HUDEP-2 (cell line): ENCODE data around the gene NPL.

ENCODE experiments used
- DNase-seq, 76 experiments: peaks; one replicate each; lab custom pipeline; 2025; ENCODE audit not compliant: unreplicated experiment in 76 of 76; lab: John Stamatoyannopoulos, UW

Gene NPL

DNA sequence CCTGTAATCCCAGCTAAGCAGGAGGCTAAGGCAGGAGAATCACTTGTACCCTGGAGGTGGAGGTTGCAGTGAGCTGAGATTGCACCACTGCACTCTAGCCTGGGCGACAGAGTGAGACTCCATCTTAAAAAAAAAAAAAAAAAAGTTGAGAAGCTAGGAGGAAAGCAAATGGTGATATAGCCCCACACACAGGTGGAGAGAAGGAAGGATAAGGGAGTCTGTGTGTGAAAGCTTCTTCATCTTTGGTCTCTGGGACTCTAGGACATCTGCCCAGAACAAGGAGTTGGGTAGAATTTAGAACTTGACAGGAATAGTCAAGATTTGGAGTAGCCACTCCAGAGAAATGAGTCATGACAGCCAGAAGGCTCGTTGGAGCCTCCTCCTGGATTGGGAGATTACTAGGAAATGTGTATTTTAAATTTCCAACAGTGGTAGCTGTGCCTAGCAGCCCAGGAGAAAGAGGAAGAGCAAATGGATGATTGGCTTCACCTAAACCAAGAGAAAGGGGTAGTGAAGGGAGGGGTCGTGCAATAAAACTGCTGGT lies 19.9 kb downstream of the NPL start:
- no peak for DNase-seq

DNA sequence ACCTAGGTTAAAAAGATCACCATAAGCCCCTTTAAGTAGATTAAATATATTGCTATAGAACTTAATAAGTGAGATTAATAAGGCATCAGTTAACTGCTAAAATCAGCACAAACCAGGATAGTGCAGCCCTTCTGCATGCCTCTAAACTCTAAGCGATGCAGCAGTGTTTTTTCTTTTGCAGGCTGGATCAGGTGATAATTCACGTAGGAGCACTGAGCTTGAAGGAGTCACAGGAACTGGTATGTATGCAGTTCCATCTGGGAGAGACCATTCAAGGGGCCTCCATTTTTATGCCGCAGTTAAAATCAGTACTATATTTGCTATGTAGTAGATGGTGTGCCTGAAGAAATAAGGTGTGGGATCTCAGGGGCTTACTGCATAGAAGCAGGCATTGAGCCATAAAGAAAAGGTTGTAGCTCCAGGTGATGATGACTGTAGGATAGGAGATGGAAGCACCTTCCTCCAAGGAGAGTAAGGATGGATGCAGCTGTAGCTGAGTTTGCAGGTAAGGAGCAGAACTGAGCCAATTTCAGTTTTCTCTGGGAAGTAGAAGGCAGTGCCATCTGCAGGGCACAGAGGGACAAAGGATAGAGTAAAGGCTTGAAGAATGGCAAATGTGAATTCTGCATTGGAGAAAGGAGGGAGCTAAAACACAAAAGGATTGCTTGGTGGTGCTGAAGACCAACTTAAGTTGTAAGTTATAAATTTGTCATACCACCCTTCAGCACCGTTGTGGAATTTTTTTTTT lies 22.6 kb downstream of the NPL start:
- no peak for DNase-seq

DNA sequence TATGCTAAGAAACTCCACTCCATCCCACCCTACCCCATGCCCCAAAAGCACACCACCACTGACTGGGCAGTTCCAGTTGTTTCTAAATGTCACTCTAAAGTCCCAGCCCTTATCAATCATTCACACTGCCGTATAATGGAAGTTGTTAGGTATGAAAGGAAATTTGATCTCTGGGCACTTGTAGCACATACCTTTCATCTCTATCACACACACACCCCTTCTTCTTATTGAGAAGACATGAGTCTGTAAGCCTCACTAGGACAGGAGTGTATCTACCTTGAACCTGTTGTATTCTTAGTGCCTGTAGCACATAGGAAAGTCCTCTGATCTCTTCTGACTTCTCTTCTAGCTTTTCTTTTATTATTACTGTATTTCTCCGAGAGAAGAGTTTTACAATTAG lies 27.3 kb downstream of the NPL start:
- no peak for DNase-seq

DNA sequence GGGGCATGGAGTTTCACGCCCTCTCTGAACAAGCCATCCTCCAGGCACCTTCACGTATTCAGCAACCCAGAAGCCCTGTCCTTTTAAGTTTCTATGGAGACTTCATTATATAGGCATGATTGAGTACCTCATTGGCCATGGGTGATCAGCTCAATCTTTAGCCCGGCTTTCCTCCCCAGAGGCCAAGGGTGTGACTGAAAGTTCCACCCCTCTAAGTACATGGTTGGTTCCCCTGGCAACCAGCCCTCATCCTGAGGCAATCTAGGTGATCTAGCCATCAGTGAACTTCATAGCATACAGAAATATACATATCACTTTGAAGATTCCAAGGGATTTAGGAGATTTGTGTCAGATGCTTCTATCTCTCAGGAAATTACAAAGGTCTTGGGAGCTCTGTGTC lies 28.2 kb downstream of the NPL start:
- DNase-seq: no peak

DNA sequence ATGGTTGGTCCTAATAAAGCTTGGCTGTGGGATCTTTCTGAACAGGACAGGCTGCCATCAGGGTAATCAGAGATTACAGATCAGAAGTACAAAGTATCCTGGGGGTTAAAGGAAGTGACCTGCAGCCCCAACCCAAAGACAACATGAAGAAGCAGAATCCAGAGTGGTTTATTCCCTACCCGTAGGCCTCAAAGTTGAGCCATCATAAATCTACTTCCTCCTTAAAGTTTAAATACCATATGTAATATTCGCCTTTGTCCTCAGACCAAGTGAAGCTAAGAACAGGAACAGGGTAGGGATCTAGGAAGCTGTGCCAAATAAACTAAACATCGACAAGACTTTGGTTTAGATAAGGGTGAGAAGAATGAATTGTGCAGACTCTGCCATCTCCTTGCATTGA lies 33.6 kb downstream of the NPL start:
- DNase-seq: peak in 6 of 76 experiments; percentile 9 to 48 (median 16)

DNA sequence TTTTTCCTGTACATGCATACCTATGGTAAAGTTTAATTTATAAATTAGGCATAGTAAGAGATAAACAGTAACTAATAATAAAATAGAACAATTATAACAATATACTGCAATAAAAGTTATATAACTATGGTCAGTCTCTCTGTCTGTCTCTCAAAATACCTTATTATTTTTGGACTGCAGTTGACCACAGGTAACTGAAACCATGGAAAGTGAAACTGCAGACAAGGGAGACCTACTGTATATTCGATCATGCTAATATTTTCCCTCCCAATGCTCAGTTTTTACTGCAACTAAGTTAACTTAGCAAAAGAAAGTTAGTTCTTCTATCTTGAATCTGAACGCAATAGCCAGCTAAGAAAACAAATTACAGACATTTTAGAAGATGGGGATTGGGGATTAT lies 37.3 kb downstream of the NPL start:
- no peak for DNase-seq

DNA sequence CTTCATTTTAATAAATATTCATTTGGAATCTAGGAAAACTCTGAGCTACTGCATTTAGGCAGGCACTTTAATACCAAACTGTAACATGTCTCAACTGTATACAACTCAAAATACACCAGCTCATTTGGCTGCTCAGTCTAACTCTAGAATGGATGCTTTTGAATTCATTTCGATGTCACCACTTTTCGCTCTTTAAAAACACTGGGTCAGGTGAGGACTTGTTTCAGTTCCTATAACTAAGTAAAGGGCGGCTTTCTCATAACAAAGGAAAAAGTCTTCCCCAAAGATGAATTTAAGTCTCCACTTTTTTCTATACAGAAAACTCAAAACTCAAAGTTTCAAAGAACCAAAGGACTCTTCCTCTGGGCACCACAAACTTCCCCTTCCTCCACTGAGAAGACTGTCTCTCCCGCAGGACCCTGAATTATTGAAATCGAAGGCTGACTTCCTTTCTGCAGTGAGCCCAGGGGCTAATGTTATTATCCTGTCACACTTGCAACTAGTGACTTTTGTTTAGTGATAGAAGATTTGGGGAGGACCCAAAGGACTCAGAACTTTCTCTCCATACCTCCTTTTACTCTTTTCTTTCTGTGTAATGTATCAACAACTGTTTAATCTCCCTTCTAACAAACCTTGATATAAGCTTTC lies 39.8 kb downstream of the NPL start:
- DNase-seq: no peak

DNA sequence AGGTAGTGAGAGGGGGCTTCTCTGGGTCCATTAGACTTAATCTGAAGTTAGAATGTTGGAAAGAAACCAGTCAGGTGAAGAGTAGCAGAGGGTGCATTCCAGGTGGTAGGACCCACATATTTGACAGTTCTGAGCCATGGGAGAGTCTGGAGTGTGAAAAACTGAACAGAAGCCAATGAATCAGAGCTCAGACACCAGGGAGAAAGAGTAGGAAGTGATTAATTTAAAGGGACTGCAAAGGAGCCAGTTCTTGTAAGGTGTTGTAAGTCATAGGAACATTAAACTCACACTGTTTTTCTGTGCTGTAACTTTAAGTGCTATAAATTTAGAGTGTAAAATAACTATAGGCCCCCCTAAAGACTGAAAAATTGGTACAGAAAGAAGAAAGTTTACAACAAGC lies 43.7 kb downstream of the NPL start:
- DNase-seq: no peak

DNA sequence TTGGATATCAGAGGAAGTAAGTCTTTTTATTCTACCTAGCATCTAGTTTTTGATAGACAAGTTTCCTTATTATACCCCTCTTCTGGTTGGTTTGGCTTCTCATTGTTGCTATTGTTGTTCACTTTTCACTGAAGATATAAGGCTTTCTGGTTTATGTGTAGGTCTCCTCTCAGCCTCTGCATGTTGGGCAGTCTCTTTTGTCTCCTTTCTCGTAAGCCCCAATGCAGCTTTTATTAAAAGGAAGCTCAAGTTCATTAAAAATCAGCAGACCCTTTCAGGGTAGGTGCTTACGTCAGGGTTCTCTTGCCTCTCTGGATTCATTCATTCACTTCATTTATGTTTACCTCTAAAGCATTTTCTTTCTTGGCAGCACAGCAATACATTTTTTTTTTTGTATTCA lies 44.8 kb downstream of the NPL start:
- no peak for DNase-seq

DNA sequence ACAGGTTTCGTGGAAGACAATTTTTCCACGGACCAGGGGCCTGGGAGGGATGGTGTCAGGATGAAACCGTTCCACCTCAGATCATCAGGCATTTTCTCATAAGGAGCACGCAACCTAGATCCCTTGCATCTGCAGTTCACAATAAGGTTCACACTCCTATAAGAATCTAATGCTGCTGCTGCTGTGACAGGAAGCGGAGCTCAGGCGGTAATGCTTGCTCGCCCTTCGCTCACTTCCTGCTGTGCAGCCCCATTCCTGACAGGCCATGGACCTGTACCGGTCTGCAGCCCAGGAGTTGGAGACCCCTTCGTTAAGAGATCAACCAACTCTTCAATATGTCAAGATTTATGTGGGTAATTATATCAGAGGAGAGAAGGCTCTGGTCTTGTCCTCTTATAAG lies 46.2 kb downstream of the NPL start:
- no peak for DNase-seq

DNA sequence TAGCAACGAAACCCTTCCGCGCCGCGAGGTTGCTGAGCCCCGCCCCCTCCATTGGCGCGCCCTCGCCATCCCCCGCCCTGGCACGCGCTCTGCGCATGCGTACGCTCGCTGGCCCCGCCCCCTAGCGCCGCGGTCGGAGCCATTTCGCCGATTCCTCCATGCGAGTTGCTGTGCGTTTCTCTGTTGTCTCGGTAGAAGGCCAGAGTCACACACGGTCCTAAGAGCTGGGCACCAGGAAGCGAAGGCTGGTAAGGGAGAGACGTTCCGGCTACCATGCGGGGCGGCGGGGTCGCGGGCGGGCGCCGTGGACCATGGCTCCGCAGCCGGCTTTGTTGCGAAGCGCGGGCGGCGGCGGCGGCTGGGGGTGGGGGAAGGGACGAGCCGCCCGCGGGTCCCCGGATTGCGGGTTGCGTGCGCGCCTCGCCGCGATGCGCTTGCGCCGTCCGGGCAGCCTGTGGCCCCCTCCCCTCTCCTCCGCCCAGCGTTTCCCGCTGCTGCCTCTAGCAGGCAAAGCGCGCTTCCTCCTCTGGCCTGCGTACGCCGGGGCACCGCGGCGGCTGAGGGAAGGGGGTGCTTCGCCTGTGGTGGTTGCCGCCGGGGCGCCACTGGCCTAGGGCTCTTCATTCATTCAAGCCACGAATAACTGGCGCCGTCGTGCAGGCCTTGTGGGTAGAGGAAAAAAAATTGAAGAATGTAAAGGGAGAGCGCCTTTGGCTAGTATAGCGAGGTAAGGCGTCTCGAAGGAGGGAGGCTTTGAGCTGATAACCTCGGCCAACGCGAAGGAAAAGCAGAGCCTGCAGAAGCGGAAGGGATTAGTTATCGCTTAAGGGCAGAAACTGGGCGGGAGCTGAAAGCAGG lies 49.9 kb downstream of the NPL start, which contains the start of gene DHX9:
TSS of gene DHX9 (plus strand) at position 139 of the 858 bp plus-strand sequence. CDS start 3,220 bp downstream, outside the sequence.
- peak in 75 of 76 experiments; percentile 26 to 94 (median 86) for DNase-seq

DNA sequence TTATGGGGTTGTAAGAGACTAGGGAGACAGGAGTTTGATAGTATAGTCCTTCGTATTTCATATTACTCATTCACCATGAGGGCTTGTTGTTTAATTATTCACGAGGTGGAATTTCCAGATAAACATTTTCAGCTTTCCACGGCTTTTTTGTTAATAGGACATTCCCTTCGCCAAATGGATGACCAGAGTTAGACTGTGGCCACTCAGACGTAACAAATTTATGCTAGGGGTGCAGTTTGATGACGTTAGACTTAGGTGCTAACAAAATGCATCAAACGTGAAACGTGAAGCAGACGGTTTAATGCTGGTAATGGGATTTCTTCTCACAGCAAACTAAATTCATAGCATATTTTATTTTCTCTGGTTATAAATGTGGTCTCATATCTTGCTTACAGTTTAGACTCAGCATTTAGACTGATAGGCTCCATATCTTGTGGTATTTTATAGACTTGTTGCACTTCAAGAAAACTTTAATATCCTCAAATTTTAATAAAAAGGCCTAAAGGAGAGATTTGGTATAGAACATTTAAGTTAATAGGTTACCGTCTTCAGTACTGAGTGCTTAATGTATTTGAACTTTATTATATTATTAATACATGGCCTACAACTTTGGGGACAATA lies 51.9 kb downstream of the NPL start:
- DNase-seq: peak in 3 of 76 experiments; percentile 2 to 12 (median 6)

DNA sequence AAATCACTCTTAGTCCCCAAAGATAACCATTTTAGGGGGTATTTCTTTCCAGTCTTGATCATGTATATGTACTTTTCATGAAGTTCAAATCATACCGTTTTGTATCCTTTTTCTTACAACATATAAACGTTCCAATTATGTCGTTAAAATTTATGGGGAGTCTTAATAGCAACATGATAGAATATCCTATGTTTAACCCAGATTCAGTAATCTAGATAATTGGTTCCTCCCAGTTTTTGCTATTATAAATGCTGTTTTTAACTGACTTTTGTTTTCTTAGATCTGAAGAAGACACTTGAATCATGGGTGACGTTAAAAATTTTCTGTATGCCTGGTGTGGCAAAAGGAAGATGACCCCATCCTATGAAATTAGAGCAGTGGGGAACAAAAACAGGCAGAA lies 52.7 kb downstream of the NPL start:
- no peak for DNase-seq

DNA sequence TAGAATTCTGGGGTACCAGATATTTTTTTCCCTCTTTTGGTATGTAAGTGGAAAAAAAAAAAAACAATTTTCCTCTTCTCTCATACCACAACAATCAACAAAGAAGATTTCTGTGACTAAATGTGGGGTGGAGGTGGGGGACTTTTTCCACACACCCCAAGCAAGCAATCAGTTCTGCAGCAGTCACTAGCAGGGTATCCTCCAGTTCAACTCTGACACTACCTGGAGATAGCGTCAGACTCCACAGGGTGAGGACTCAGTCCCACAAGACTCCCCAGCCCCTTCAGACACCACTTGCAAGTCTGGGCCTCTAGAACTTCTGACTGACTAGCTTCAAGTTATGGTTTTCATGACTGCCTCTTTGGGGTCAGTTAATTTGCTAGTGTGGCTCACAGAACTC lies 55.8 kb downstream of the NPL start:
- no peak for DNase-seq

DNA sequence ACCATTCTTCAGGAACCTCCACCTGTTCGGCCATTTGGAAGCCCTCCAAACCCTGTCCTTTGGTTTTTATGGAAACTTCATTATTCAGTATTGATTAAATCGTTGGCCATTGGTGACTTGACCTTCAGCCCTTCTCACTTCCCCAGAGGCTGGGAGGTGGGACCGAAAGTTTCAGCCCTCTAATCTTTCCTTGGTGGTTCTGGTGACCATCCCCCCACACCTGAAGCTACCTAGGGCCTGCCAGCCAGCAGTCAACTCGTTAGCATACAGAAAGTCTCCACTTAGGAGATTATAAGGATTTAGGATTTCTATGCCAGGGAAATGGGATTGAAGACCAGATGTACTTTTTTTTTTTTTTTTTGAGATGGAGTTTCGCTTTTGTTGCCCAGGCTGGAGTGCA lies 56.3 kb downstream of the NPL start:
- no peak for DNase-seq

DNA sequence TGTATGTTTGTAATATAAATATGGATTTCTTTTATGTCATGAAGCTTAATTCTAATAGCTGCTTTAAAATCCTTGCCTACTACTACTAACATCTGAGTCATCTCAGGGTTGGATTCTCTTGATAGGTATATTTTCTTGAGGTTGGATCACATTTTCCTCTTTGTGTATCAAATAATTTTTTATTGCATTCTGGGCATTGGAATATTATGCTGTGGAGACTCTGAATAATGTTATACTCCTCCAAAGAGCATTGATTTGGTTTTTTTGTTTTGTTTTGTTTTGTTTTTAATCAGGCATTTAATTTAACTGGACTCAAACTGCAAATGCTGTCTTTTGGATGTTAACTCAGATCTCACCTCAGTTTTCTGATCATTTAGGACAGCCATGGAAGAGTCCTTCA lies 57.5 kb downstream of the NPL start:
- no peak for DNase-seq

DNA sequence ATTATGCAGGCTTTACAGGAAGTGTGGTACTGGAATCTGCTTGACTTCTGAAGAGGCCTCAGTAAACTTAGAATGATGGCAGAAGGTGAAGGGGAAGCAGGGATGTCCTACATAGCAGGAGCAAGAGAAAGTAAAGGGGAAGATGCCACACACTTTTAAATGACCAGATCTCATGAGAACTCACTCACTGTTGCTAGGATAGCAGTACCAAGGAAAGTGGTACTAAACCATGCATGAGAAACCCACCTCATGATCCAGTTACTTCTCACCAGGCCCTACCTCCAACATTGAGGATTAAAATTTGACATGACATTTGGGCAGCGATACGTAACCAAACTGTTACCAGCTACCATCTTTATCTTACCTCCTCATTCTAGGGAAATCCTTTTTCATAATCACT lies 59.2 kb downstream of the NPL start:
- DNase-seq: no peak

DNA sequence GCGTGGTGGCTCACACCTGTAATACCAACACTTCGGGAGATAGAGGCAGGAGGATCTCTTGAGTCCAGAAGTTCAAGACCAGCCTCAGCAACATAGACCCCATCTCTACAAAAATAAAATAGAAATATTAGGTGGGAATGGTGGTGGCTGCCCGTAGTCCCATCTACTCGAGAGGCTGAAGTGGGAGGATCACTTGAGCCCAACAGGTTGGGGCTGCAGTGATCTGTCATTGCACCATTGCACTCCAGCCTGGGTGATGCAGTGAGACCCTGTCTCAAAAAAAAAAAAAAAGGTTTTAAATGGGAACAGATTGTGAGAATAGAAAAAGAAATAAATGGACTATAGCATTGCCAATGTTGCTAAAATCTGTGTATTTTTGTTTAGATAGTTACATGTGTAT lies 60.7 kb downstream of the NPL start:
- DNase-seq: no peak

DNA sequence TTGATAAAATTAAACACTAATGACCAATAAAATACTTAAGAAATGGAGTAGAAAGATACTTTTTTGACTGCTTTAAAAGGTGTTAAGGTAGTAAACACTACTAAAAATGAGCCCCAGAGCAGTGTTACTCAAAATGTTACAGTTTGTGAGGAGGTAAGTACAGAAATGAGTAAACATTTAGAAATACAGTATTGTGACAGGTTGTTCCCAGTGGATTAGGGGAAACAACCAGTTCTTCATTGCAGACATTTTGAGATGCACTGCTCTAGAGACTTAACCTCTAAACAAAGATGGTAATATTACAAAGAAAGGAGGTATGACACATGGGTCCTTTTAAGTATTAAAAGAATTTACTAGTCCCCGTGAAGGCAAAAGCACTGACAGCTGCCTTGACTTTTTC lies 62.3 kb downstream of the NPL start:
- DNase-seq: no peak

DNA sequence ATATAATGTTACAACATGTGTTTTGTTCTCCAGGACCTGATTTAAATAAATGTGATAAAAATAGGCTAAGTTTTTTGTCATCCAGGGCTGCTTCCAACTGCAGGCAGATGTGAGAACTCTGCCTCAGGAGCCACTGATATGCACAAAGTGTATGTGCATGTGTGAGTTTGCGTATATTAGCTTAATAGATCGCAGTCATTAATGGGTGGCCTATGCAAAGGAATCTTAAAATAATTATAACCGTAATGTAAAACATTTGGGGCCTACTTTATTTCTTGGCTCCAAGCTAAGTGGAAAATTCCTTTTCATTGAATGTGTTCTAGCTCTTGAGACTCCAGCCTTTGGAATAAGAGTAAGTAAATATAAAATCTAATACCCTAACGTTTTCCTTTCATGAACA lies 66.3 kb downstream of the NPL start:
- no peak for DNase-seq

DNA sequence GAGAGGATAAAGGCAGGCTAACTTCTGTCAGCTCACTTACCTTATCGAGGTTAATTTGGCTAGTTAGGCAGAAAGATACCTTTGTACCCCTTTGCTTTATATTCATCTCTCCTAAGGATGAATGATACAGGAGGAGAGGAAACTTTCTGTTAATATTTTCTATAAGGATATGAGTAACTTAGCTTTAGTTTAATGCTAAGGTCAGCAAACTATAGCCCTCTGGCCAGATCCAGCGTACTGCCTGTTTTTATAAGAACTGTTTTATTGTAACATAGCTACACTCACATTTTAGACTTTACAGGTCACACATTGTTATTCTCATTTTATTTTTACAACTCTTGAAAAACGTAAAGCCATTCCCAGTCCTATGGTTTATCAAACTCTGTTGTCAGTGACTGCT lies 67.6 kb downstream of the NPL start:
- no peak for DNase-seq
